Endothelial cell of umbilical vein (primary cell): ENCODE results near the gene SERTAD4. TPM values are rescaled to one million over a fixed set of nuclear protein-coding genes. Genes with fewer than 3 reads are reported as not detected.
"Not testable (repeated sequence)": the region's sequence is repeated elsewhere in the genome, so short reads cannot be mapped to it uniquely, and the experiment has no call there.

Source experiments
- BruUV-seq: library from RNA; stranded (reverse); fragments of 400-500 nt; replicated peaks from 2 replicates; lab custom pipeline; 2021; lab: Mats Ljungman, UMichigan
- CTCF ChIA-PET: fragments of 300-600, 350-600 bp; sonication (Branson Sonifier 250); formaldehyde crosslinking; loops from one replicate; lab custom pipeline; 2021; ENCODE audit warnings: antibody characterized with exemption, inconsistent platforms; lab: Charles Lee
- POLR2A ChIA-PET: fragments of 300-600, 350-600 bp; sonication (Branson Sonifier 250); formaldehyde crosslinking; loops from one replicate; lab custom pipeline; 2021; ENCODE audit warnings: antibody characterized with exemption, inconsistent platforms; lab: Charles Lee
- DNase-seq: peaks from one replicate; pipeline ENCODE4 v3.0.0-alpha.2; 2011; ENCODE audit warnings: low read depth, low spot score
- FAIRE-seq: peaks from 2 replicates; lab custom pipeline; 2011; peaks lifted over from hg19 to GRCh38; lab: Jason Lieb, UNC
- H2AFZ ChIP-seq: 2 replicates; pipeline ENCODE4 v1.6.0; 2012; ENCODE audit warnings: low read depth, low read length, control low read depth, inconsistent platforms
- H3K27ac ChIP-seq: 2 replicates; pipeline ENCODE4 v1.5.1; 2011; ENCODE audit warnings: low read depth, mild to moderate bottlenecking, control low read depth, low read length, moderate library complexity; ENCODE audit not compliant: insufficient read depth
- H3K27me3 ChIP-seq, 2 experiments: 2 replicates each; pipeline versions ENCODE4 v1.6.0 to v1.6.1; 2011; ENCODE audit warnings: low read length in 2 of 2, mixed read lengths in 1 of 2; ENCODE audit not compliant: control insufficient read depth in 2 of 2, insufficient read depth in 2 of 2
- H3K36me3 ChIP-seq, 2 experiments: 2 replicates in 1 of 2; 3 replicates in 1 of 2; pipeline ENCODE4 v1.5.1; 2011; ENCODE audit warnings: low read length in 2 of 2, mild to moderate bottlenecking in 1 of 2, moderate library complexity in 1 of 2; ENCODE audit not compliant: control insufficient read depth in 2 of 2, insufficient read depth in 2 of 2; ENCODE audit errors: extremely low read depth in 1 of 2
- H3K4me1 ChIP-seq: 3 replicates; pipeline ENCODE4 v1.5.1; 2011; ENCODE audit warnings: mild to moderate bottlenecking, low read length; ENCODE audit not compliant: control insufficient read depth, insufficient read depth; ENCODE audit errors: extremely low read depth
- H3K4me2 ChIP-seq: 2 replicates; pipeline ENCODE4 v1.6.1; 2011; ENCODE audit warnings: low read length, control low read depth, mixed read lengths; ENCODE audit not compliant: insufficient read depth
- H3K4me3 ChIP-seq, 3 experiments: fragments of 200-600 bp in 1 of 3; sonication (generic), shearing (Covaris generic) in 1 of 3; replicated peaks in 1 of 3; 2 replicates each; pipeline ENCODE4 v1.5.1; 2011 to 2016; ENCODE audit warnings: control low read depth in 3 of 3, low read length in 3 of 3, mild to moderate bottlenecking in 2 of 3, inconsistent platforms in 1 of 3, low read depth in 1 of 3, moderate library complexity in 1 of 3; ENCODE audit not compliant: insufficient read depth in 1 of 3
- H3K79me2 ChIP-seq: 2 replicates; pipeline ENCODE4 v1.6.0; 2012; ENCODE audit warnings: low read length, inconsistent platforms; ENCODE audit not compliant: control insufficient read depth, insufficient read depth
- H3K9ac ChIP-seq: replicated peaks from 2 replicates; pipeline ENCODE3; 2011; ENCODE audit warnings: low read length, control low read depth; ENCODE audit not compliant: insufficient read depth; ENCODE audit errors: extremely low read depth
- H3K9me1 ChIP-seq: replicated peaks from 3 replicates; pipeline ENCODE4 v1.6.0; 2011; ENCODE audit warnings: mild to moderate bottlenecking, low read length; ENCODE audit not compliant: control insufficient read depth, insufficient read depth; ENCODE audit errors: extremely low read depth
- H3K9me3 ChIP-seq: replicated peaks from 2 replicates; pipeline ENCODE4 v1.5.1; 2012; ENCODE audit warnings: low read length, inconsistent platforms; ENCODE audit not compliant: control insufficient read depth, insufficient read depth
- H4K20me1 ChIP-seq: replicated peaks from 2 replicates; pipeline ENCODE3; 2011; ENCODE audit warnings: mild to moderate bottlenecking, low read length; ENCODE audit not compliant: control insufficient read depth, insufficient read depth; ENCODE audit errors: extremely low read depth
- EZH2 ChIP-seq: IDR thresholded peaks from 2 replicates; pipeline ENCODE4 v1.6.1; 2012; ENCODE audit warnings: borderline replicate concordance, low read depth, mild to moderate bottlenecking, moderate library complexity, low read length, inconsistent platforms; ENCODE audit not compliant: severe bottlenecking
- FOS ChIP-seq: IDR thresholded peaks from 2 replicates; pipeline ENCODE4 v1.6.1; 2011; ENCODE audit warnings: mild to moderate bottlenecking, low read length, moderate library complexity, borderline replicate concordance; ENCODE audit not compliant: insufficient read depth
- GATA2 ChIP-seq: IDR thresholded peaks from 2 replicates; pipeline ENCODE4 v1.7.0; 2011; ENCODE audit warnings: low read depth, mild to moderate bottlenecking, moderate library complexity, mixed read lengths, low read length; ENCODE audit not compliant: insufficient read length, insufficient read depth
- JUN ChIP-seq: IDR thresholded peaks from 2 replicates; pipeline ENCODE4 v1.6.1; 2011; ENCODE audit warnings: borderline replicate concordance, low read depth; ENCODE audit not compliant: insufficient read length, insufficient read depth
- MYC ChIP-seq: IDR thresholded peaks from one replicate; pipeline ENCODE4 v1.6.1; 2011; ENCODE audit warnings: mild to moderate bottlenecking, low read depth, low read length
- POLR2A ChIP-seq: IDR thresholded peaks from 2 replicates; pipeline ENCODE4 v1.6.1; 2012; ENCODE audit warnings: low read depth, mild to moderate bottlenecking, control low read depth, low read length
- POLR2AphosphoS5 ChIP-seq: IDR thresholded peaks from 2 replicates; pipeline ENCODE4 v1.6.1; 2012; ENCODE audit warnings: low read depth, mild to moderate bottlenecking, control low read depth, low read length, moderate library complexity; ENCODE audit not compliant: insufficient read depth
- dilution Hi-C: fragments of 300-500 bp; cut with MboI; formaldehyde crosslinking; loops from one replicate; pipeline ENCODE4 v1.15.0; 2019; ENCODE audit warnings: low sequenced_read_pairs; ENCODE audit not compliant: extremely low pct_ligation_motif_present
- intact Hi-C: fragments of 100-400 bp; cut with micrococcal nuclease; formaldehyde crosslinking; loops from one replicate; pipeline ENCODE4 v1.10.0; 2022
- polyA plus RNA-seq, 4 experiments: library from polyadenylated mRNA; depleted of rRNA in 3 of 4; stranded (reverse) in 3 of 4; unstranded in 1 of 4; fragments of >200 nt; gene quantifications; 2 replicates each; pipeline versions ENCODE4 v1.2.1 to v1.2.3, GENCODE V29; 2011 to 2012; ENCODE audit warnings: missing spikeins in 1 of 4
- total RNA-seq: library from RNA; stranded (reverse); gene quantifications from 2 replicates; pipeline ENCODE4 v1.2.3, GENCODE V29; 2021

SERTAD4 gene
- total and polyA plus RNA-seq, 2 donors (not counting 3 experiments of a cell fraction or from before 2014, with no cell fraction given) = 4.0 to 11.3 TPM

GRCh38 chr1:210185063-210185462 is 47.5 kb upstream of the SERTAD4 start:
- Histone ChIP-seq H4K20me1 (no peaks in the 10 kb centered on the region), H3K9me1 (no peaks in the 10 kb centered on the region), H2AFZ (no peak overlapping the region), H3K4me1 (no peaks in the 10 kb centered on the region), H3K4me2 (no peak overlapping the region), H3K9me3 (no peaks in the 10 kb centered on the region), H3K27ac (no peak overlapping the region), H3K36me3 (no peaks in the 10 kb centered on the region), H3K9ac (no peak overlapping the region), H3K79me2 (no peaks in the 10 kb centered on the region), H3K27me3 (no peaks in the 10 kb centered on the region), H3K4me3 (no peak overlapping the region)
- BruUV-seq = no TSS peak
- DNase-seq = no peak
- FAIRE-seq = no peak
- TF ChIP-seq JUN (no peak), EZH2 (no peak), FOS (no peak), POLR2AphosphoS5 (no peak), MYC (no peak), GATA2 (no peak), POLR2A (no peak)
- dilution Hi-C loops (no loop called here), intact Hi-C loops (no loop called here)
- POLR2A ChIA-PET = no interaction called here
- CTCF ChIA-PET = no interaction called here

GRCh38 chr1:210187849-210188606 is 44.6 kb upstream of the SERTAD4 start:
- H3K4me3 ChIP-seq, H3K36me3 ChIP-seq, H3K79me2 ChIP-seq, BruUV-seq, DNase-seq, H3K27me3 ChIP-seq, H3K9me1 ChIP-seq, H2AFZ ChIP-seq, H3K9me3 ChIP-seq, H4K20me1 ChIP-seq, H3K27ac ChIP-seq, intact Hi-C loops, CTCF ChIA-PET, H3K4me1 ChIP-seq, FAIRE-seq, POLR2A ChIA-PET, H3K4me2 ChIP-seq, H3K9ac ChIP-seq, dilution Hi-C loops: not testable (repeated sequence)
